GM12801 (cell line): ENCODE measurements around the gene ZNF804A.

Source experiments
- CTCF ChIP-seq: IDR thresholded peaks from one replicate; pipeline ENCODE4 v1.5.1; 2011; ENCODE audit warnings: control low read depth; ENCODE audit not compliant: insufficient read length; ENCODE audit errors: extremely low read depth

The ZNF804A gene

GRCh38 chr2:184756161-184756560 is 157.8 kb downstream of the ZNF804A start:
- TF ChIP-seq CTCF = no peak

DNA sequence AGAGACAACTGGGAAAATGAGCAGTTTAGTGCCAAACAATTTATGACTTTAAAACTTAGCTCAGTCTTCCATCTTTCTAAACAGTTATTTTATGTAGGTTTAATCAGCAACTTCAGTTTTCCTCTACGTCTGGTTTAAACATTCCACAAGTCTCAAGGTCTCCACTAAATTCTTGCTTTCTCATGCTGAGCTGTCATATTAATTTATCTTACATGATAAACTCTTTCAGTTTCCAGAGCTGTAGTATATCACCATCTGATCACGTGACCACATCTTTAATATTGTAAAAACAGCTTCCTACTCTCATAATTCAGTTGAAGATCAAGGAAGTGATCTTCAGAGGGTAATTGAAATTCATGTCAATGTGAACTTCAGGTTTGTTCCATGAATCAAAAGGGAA is 158.6 kb downstream of the ZNF804A start:
- no peak for TF ChIP-seq CTCF

DNA sequence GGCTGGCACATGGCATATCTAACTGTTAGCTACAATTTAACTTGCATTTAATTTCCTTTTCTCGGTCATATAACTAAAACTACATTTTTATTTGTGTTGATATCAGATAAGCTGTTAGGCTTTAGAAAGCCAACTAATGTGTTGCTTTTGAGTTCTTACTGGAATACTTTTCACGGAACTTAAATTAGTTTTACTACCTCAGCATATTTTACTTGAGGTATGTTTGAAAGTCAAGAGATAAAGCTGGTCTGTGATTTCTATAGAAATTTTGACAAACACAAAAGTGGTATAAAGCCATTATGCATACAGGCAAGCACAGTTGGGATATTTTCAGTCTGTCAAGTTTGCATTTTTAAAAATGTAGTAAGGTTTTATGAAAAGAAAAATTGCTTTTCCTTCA is 162.6 kb downstream of the ZNF804A start:
- TF ChIP-seq CTCF = no peak

DNA sequence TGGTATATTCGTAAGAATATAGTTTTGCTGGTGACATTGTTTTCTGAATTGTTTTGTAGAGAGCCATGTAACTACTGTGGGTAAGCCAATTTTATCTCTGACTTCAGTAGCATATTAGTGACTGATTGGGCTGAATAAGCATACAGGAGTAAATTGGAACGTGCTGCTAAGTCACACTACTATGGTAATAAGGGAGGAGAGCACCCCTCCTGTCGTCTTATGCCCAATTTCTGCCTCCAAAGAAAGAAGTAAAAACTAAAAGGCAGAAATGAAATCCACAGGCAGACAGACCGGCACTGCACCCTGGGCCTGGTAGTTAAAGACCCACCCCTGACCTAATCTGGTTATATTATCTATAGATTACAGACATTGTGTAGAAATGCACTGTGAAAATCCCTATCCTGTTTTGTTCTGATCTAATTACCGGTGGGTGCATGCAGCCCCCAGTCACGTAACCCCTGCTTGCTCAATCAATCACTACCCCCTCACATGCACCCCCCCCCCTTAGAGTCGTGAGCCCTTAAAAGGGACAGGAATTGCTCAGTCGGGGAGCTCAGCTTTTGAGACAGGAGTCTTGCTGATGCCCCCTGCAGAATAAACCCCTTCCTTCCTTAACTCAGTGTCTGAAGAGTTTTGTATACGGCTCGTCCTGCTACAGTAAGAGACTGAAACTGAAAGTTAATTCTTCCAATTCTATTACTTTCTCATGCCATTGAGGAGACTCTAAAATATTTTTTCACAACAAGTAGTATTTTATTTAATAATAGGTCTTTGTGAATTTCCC is 167.0 kb downstream of the ZNF804A start:
- TF ChIP-seq CTCF = no peak

GRCh38 chr2:184767059-184767458 is 168.7 kb downstream of the ZNF804A start:
- TF ChIP-seq CTCF = no peak

DNA sequence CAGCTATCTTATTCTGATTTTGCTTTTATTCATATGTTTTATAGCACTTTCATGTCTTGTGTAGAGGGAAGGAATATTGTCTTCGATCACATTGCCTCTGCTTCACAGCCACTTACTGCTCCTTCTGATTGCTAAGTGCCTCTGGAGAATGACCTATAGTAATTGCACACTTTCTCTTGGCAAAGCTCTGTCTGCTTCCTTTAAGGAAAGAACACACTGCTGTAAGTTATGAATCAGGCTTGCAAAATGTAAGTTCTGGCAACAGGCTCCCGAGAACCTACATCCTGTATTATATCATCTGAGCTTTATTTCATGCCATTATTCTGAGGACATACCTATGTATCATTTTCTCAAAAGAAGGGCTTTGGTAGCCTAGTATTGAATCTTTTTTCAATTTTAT is 170.7 kb downstream of the ZNF804A start:
- no peak for TF ChIP-seq CTCF

DNA sequence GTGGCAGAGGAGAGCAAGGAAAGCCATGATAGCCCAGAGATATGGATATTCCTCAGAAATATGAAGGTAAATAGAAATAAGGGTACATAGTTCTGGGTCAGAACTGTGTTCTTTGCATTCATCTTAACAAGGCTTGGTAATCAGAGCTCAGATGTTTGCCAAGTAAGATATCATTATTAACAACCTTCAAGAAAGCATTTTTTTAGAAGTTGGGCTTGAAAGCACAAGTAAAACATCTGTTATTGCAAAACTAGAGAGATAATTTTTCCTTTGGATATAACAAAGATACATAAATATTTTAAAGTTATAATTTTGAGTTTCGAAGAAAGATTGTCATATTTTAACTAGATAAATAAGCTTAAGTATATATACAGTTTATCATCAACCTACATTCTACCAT is 171.4 kb downstream of the ZNF804A start:
- no peak for TF ChIP-seq CTCF

- no peak for TF ChIP-seq CTCF
Measured at GRCh38 chr2:184779777-184780176, 181.4 kb downstream of the ZNF804A start.
